ENCODE results near the gene TMEM201. TPM values are rescaled to one million over a fixed set of nuclear protein-coding genes. Genes with fewer than 3 reads are reported as not detected.
A peak's percentile ranks its signal among the peaks of the same experiment; 100 is the strongest.

Gene TMEM201
- total RNA-seq, 1 donor from 2014 or later = 35.1 TPM

- DNase-seq = peak; percentile 78
- Mint-ChIP-seq H3K4me1 (ENCODE audit: low read depth, unreplicated experiment) (no peaks in the 10 kb centered on the region), H3K27me3 (ENCODE audit: unreplicated experiment) (peaks cover 7% of the 10 kb centered on the region), H3K36me3 (ENCODE audit: unreplicated experiment) (no peaks in the 10 kb centered on the region), H3K27ac (ENCODE audit: unreplicated experiment) (no peak within 1 kb of the TSS), H3K9me3 (ENCODE audit: unreplicated experiment) (no peaks in the 10 kb centered on the region), H3K4me3 (ENCODE audit: unreplicated experiment) (peak within 1 kb of the TSS; percentile 80)
- TF ChIP-seq CTCF (IDR thresholded peaks at IDR 0.05; ENCODE audit: partially characterized antibody, unreplicated experiment) = no peak
Observed at GRCh38 chr1:9651565-9652378, 63.1 kb downstream of the TMEM201 start, which contains the start of gene PIK3CD. Gene PIK3CD, plus strand, starts transcription at chr1:9651731. Its CDS starts 58,725 bp downstream, at chr1:9710456.

GRCh38 chr1:9652379-9653209, 63.9 kb downstream of the TMEM201 start:
- peak overlapping the region; percentile 80 for H3K4me3 Mint-ChIP-seq (ENCODE audit: unreplicated experiment)
- no peak for TF ChIP-seq CTCF (IDR thresholded peaks at IDR 0.05; ENCODE audit: partially characterized antibody, unreplicated experiment)
- no peaks in the 10 kb centered on the region for H3K4me1 Mint-ChIP-seq (ENCODE audit: low read depth, unreplicated experiment)
- H3K36me3 Mint-ChIP-seq (ENCODE audit: unreplicated experiment) = no peaks in the 10 kb centered on the region
- H3K27ac Mint-ChIP-seq (ENCODE audit: unreplicated experiment) = no peak overlapping the region
- H3K9me3 Mint-ChIP-seq (ENCODE audit: unreplicated experiment) = no peaks in the 10 kb centered on the region
- peaks cover 8% of the 10 kb centered on the region for H3K27me3 Mint-ChIP-seq (ENCODE audit: unreplicated experiment)
- no peak for DNase-seq

GRCh38 chr1:9653210-9653490, 64.4 kb downstream of the TMEM201 start:
- H3K4me3 Mint-ChIP-seq (ENCODE audit: unreplicated experiment) = no peak overlapping the region
- no peaks in the 10 kb centered on the region for H3K36me3 Mint-ChIP-seq (ENCODE audit: unreplicated experiment)
- no peaks in the 10 kb centered on the region for H3K4me1 Mint-ChIP-seq (ENCODE audit: low read depth, unreplicated experiment)
- no peak for DNase-seq
- no peak for TF ChIP-seq CTCF (IDR thresholded peaks at IDR 0.05; ENCODE audit: partially characterized antibody, unreplicated experiment)
- peaks cover 8% of the 10 kb centered on the region for H3K27me3 Mint-ChIP-seq (ENCODE audit: unreplicated experiment)
- H3K27ac Mint-ChIP-seq (ENCODE audit: unreplicated experiment) = no peak overlapping the region
- H3K9me3 Mint-ChIP-seq (ENCODE audit: unreplicated experiment) = no peaks in the 10 kb centered on the region

- no peak for TF ChIP-seq CTCF (IDR thresholded peaks at IDR 0.05; ENCODE audit: partially characterized antibody, unreplicated experiment)
- Mint-ChIP-seq H3K27me3 (ENCODE audit: unreplicated experiment) (peaks cover 8% of the 10 kb centered on the region), H3K4me1 (ENCODE audit: low read depth, unreplicated experiment) (no peaks in the 10 kb centered on the region)
Observed at GRCh38 chr1:9653491-9654050, 64.9 kb downstream of the TMEM201 start.

More at GRCh38 chr1:9653491-9654050, 64.9 kb downstream of the TMEM201 start:
- Mint-ChIP-seq H3K36me3 (ENCODE audit: unreplicated experiment) (no peaks in the 10 kb centered on the region), H3K27ac (ENCODE audit: unreplicated experiment) (no peak overlapping the region), H3K4me3 (ENCODE audit: unreplicated experiment) (no peak overlapping the region), H3K9me3 (ENCODE audit: unreplicated experiment) (no peaks in the 10 kb centered on the region)
- no peak for DNase-seq
